ENCODE results near the gene EXTL2.

Gene EXTL2

GRCh38 chr1:100876291-100876690 lies 18.4 kb downstream of the EXTL2 start:
- H3K4me3 ChIP-seq (ENCODE audit: control insufficient read depth, low read depth, low read length) = no peak overlapping the region
- DNase-seq (ENCODE audit: low read depth) = no peak
- no peak for TF ChIP-seq CTCF (IDR thresholded peaks at IDR 0.05; ENCODE audit: control insufficient read depth, insufficient read depth, low read depth, low read length, missing control alignments)

- DNase-seq (ENCODE audit: low read depth) = no peak
- no peak for TF ChIP-seq CTCF (IDR thresholded peaks at IDR 0.05; ENCODE audit: control insufficient read depth, insufficient read depth, low read depth, low read length, missing control alignments)
- H3K4me3 ChIP-seq (ENCODE audit: control insufficient read depth, low read depth, low read length) = no peak overlapping the region
Observed at GRCh38 chr1:100875228-100875627, 19.4 kb downstream of the EXTL2 start.

- DNase-seq (ENCODE audit: low read depth) = no peak
- TF ChIP-seq CTCF (IDR thresholded peaks at IDR 0.05; ENCODE audit: control insufficient read depth, insufficient read depth, low read depth, low read length, missing control alignments) = no peak
- H3K4me3 ChIP-seq (ENCODE audit: control insufficient read depth, low read depth, low read length) = no peak overlapping the region
Observed at GRCh38 chr1:100874433-100874832, 20.2 kb downstream of the EXTL2 start.

- no peak for TF ChIP-seq CTCF (IDR thresholded peaks at IDR 0.05; ENCODE audit: control insufficient read depth, insufficient read depth, low read depth, low read length, missing control alignments)
Observed at GRCh38 chr1:100869996-100870395, 24.6 kb downstream of the EXTL2 start.

GRCh38 chr1:100868364-100868995 lies 26.2 kb downstream of the EXTL2 start:
- DNase-seq (ENCODE audit: low read depth) = peak; percentile 21
- H3K4me3 ChIP-seq (ENCODE audit: control insufficient read depth, low read depth, low read length) = no peak overlapping the region
- TF ChIP-seq CTCF (IDR thresholded peaks at IDR 0.05; ENCODE audit: control insufficient read depth, insufficient read depth, low read depth, low read length, missing control alignments) = peak; percentile 46

More at GRCh38 chr1:100869996-100870395, 24.6 kb downstream of the EXTL2 start:
- no peak for DNase-seq (ENCODE audit: low read depth)
- no peak overlapping the region for H3K4me3 ChIP-seq (ENCODE audit: control insufficient read depth, low read depth, low read length)

- H3K4me3 ChIP-seq (ENCODE audit: control insufficient read depth, low read depth, low read length) = no peak overlapping the region
- DNase-seq (ENCODE audit: low read depth) = no peak
- TF ChIP-seq CTCF (IDR thresholded peaks at IDR 0.05; ENCODE audit: control insufficient read depth, insufficient read depth, low read depth, low read length, missing control alignments) = no peak
Observed at GRCh38 chr1:100866901-100867206, 27.8 kb downstream of the EXTL2 start.
